Trophoblast cell (in vitro differentiated cells and primary cell): ENCODE measurements around the gene PTPRE.

ENCODE experiments used
- DNase-seq, 2 donors: peaks; one replicate each; pipeline ENCODE4 v3.0.0-alpha.2; 2016
- H2AFZ ChIP-seq: 2 replicates; pipeline ENCODE4 v1.6.1; 2013; ENCODE audit warnings: low read length, moderate library complexity, mild to moderate bottlenecking; ENCODE audit not compliant: insufficient read depth, poor library complexity
- H2AK5ac ChIP-seq: 2 replicates; pipeline ENCODE4 v1.6.1; 2013; ENCODE audit warnings: mild to moderate bottlenecking, low read length
- H2BK120ac ChIP-seq: 2 replicates; pipeline ENCODE4 v1.6.1; 2013; ENCODE audit warnings: low read length, mild to moderate bottlenecking, moderate library complexity; ENCODE audit not compliant: insufficient read depth, poor library complexity
- H2BK12ac ChIP-seq: 2 replicates; pipeline ENCODE4 v1.6.1; 2013; ENCODE audit warnings: mild to moderate bottlenecking, low read length, moderate library complexity
- H2BK5ac ChIP-seq: 2 replicates; pipeline ENCODE4 v1.6.1; 2013; ENCODE audit warnings: low read length, low read depth, moderate library complexity, mild to moderate bottlenecking; ENCODE audit not compliant: poor library complexity
- H3K14ac ChIP-seq: 2 replicates; pipeline ENCODE4 v1.6.1; 2013; ENCODE audit warnings: mild to moderate bottlenecking, low read length
- H3K18ac ChIP-seq: 2 replicates; pipeline ENCODE4 v1.6.1; 2013; ENCODE audit warnings: mild to moderate bottlenecking, low read length
- H3K23ac ChIP-seq: 2 replicates; pipeline ENCODE4 v1.6.1; 2013; ENCODE audit warnings: low read length
- H3K27ac ChIP-seq: 2 replicates; pipeline ENCODE4 v1.5.1; 2013; ENCODE audit warnings: low read depth, mild to moderate bottlenecking, inconsistent platforms, low read length, moderate library complexity
- H3K27me3 ChIP-seq: 2 replicates; pipeline ENCODE4 v1.6.1; 2013; ENCODE audit warnings: inconsistent platforms, mild to moderate bottlenecking, low read length, moderate library complexity; ENCODE audit not compliant: insufficient read depth
- H3K36me3 ChIP-seq, 2 experiments: 1 replicate in 1 of 2; 2 replicates in 1 of 2; pipeline ENCODE4 v1.6.1; 2013; ENCODE audit warnings: low read length in 2 of 2, mild to moderate bottlenecking in 2 of 2, moderate library complexity in 1 of 2; ENCODE audit not compliant: insufficient read depth in 2 of 2, control insufficient read depth in 1 of 2
- H3K4ac ChIP-seq: 2 replicates; pipeline ENCODE4 v1.6.1; 2013; ENCODE audit warnings: low read depth, mild to moderate bottlenecking, low read length, moderate library complexity
- H3K4me1 ChIP-seq, 2 experiments: 1 replicate in 1 of 2; 2 replicates in 1 of 2; pipeline ENCODE4 v1.6.1; 2013; ENCODE audit warnings: low read length in 2 of 2, mild to moderate bottlenecking in 2 of 2, moderate library complexity in 1 of 2; ENCODE audit not compliant: insufficient read depth in 2 of 2, control insufficient read depth in 1 of 2
- H3K4me2 ChIP-seq: 2 replicates; pipeline ENCODE4 v1.6.1; 2013; ENCODE audit warnings: inconsistent platforms, mild to moderate bottlenecking, low read length, moderate library complexity
- H3K4me3 ChIP-seq: 2 replicates; pipeline ENCODE4 v1.5.1; 2013; ENCODE audit warnings: mild to moderate bottlenecking, low read depth, low read length, inconsistent platforms
- H3K79me1 ChIP-seq: one replicate; pipeline ENCODE4 v1.6.1; 2013; ENCODE audit warnings: low read length
- H3K79me2 ChIP-seq: 2 replicates; pipeline ENCODE4 v1.6.1; 2013; ENCODE audit warnings: low read length, mild to moderate bottlenecking; ENCODE audit not compliant: control insufficient read depth, insufficient read depth, poor library complexity
- H3K9ac ChIP-seq: 2 replicates; pipeline ENCODE4 v1.6.1; 2013; ENCODE audit warnings: mild to moderate bottlenecking, low read length
- H3K9me3 ChIP-seq: 2 replicates; pipeline ENCODE4 v1.6.1; 2013; ENCODE audit warnings: low read depth, mild to moderate bottlenecking, control low read depth, inconsistent platforms, low read length; ENCODE audit not compliant: insufficient read depth
- H4K12ac ChIP-seq: 2 replicates; pipeline ENCODE4 v1.6.1; 2013; ENCODE audit warnings: low read depth, mild to moderate bottlenecking, low read length, moderate library complexity
- H4K8ac ChIP-seq: 2 replicates; pipeline ENCODE4 v1.6.1; 2013; ENCODE audit warnings: low read depth, mild to moderate bottlenecking, low read length, moderate library complexity
- H4K91ac ChIP-seq: one replicate; pipeline ENCODE4 v1.6.1; 2013; ENCODE audit warnings: low read depth, mild to moderate bottlenecking, low read length, moderate library complexity
- WGBS: extraction: QIAGEN DNeasy Blood & Tissue Kit; methylation state at CpG from one replicate; pipeline ENCODE4 v1.1.7; 2013; ENCODE audit warnings: missing lambda C conversion rate; ENCODE audit not compliant: insufficient read length, insufficient coverage; ENCODE audit errors: extremely low coverage; 5-methylcytosine and 5-hydroxymethylcytosine counted together

The PTPRE gene

GRCh38 chr10:127887541-127888415 is 19.1 kb upstream of the PTPRE start:
- Histone ChIP-seq H3K23ac (no peak overlapping the region), H3K9ac (no peak overlapping the region), H2BK12ac (no peak overlapping the region), H3K27me3 (no peaks in the 10 kb centered on the region), H3K4me1 (peaks cover 2 to 3% of the 10 kb centered on the region in 2 experiments), H3K4ac (no peak overlapping the region), H3K79me2 (no peaks in the 10 kb centered on the region), H2BK5ac (no peak overlapping the region), H4K12ac (no peak overlapping the region), H3K14ac (no peak overlapping the region), H3K9me3 (peaks cover 1% of the 10 kb centered on the region), H3K36me3 (no peaks in the 10 kb centered on the region), H3K27ac (no peak overlapping the region), H3K4me2 (no peak overlapping the region), H2BK120ac (no peak overlapping the region), H3K18ac (no peak overlapping the region), H3K4me3 (no peak overlapping the region), H2AK5ac (no peak overlapping the region), H4K91ac (no peak overlapping the region), H4K8ac (no peak overlapping the region), H2AFZ (no peak overlapping the region), H3K79me1 (no peaks in the 10 kb centered on the region)
- no CpG with 5 or more reads among the region's 16 CpGs for WGBS
- DNase-seq: no peak

DNA sequence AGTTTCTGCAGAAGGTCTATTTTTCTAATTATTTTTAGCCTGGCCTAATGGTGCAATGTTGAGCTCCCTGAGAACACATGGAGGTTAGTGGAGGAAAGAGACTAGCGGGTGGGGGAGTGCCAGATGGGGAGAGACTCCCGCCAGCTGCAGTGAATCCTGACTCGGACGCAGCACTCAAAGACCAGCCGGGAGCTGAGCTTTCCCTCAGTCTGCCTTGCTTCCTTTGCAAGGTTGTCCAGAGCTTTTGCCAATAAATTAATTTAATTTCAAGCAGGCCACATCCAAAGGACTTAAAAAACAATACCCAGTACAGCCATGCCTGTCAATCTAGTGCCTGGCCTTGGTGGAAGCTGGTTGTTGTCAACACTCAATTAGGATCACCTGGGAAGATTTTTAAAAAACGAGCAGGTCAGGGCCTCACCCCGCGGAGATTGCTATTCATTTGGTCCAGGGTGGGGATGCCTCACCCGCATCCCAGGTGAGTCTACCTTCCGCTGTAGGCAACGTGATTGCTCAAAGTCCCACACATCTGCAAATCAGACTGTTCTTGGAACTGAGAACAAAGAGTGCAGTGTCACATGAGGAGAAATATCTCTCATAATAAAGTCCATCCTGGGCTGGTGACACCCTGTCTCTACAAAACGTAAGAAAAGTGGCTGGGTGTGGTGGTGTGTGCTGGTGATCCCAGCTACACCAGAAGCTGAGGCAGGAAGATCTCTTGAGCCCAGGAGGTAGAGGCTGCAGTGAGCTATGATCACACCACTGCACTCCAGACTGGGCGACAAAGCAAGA is 18.2 kb upstream of the PTPRE start:
- peak in 1 of 2 donors; percentile 32 for DNase-seq
- no peaks in the 10 kb centered on the region for H3K27me3 ChIP-seq
- H2AK5ac ChIP-seq: no peak overlapping the region
- no peak overlapping the region for H2BK5ac ChIP-seq
- no peak overlapping the region for H3K23ac ChIP-seq
- no peak overlapping the region for H3K14ac ChIP-seq
- no peak overlapping the region for H4K12ac ChIP-seq
- H3K36me3 ChIP-seq: no peaks in the 10 kb centered on the region
- H3K4me2 ChIP-seq: no peak overlapping the region
- no CpG with 5 or more reads among the region's 13 CpGs for WGBS
- H4K8ac ChIP-seq: no peak overlapping the region
- H3K79me1 ChIP-seq: no peaks in the 10 kb centered on the region
- no peak overlapping the region for H3K9ac ChIP-seq
- no peak overlapping the region for H4K91ac ChIP-seq
- no peak overlapping the region for H3K4ac ChIP-seq
- no peaks in the 10 kb centered on the region for H3K79me2 ChIP-seq
- H3K18ac ChIP-seq: no peak overlapping the region
- no peak overlapping the region for H2AFZ ChIP-seq
- H3K4me3 ChIP-seq: no peak overlapping the region
- no peak overlapping the region for H2BK120ac ChIP-seq
- no peak overlapping the region for H2BK12ac ChIP-seq
- H3K4me1 ChIP-seq: peaks cover 2 to 3% of the 10 kb centered on the region in 2 experiments
- H3K27ac ChIP-seq: no peak overlapping the region
- H3K9me3 ChIP-seq: peaks cover 1% of the 10 kb centered on the region

GRCh38 chr10:127889605-127890195 is 17.2 kb upstream of the PTPRE start:
- no peak overlapping the region for H3K14ac ChIP-seq
- no peak overlapping the region for H3K27ac ChIP-seq
- H2BK5ac ChIP-seq: no peak overlapping the region
- H3K4me1 ChIP-seq: peaks cover 2 to 3% of the 10 kb centered on the region in 2 experiments
- no peaks in the 10 kb centered on the region for H3K79me1 ChIP-seq
- H3K27me3 ChIP-seq: no peaks in the 10 kb centered on the region
- no peaks in the 10 kb centered on the region for H3K36me3 ChIP-seq
- no peak overlapping the region for H2BK12ac ChIP-seq
- H3K9ac ChIP-seq: no peak overlapping the region
- no peak overlapping the region for H4K12ac ChIP-seq
- H2AK5ac ChIP-seq: no peak overlapping the region
- no CpG with 5 or more reads among the region's 4 CpGs for WGBS
- H2BK120ac ChIP-seq: no peak overlapping the region
- H3K9me3 ChIP-seq: peaks cover 1% of the 10 kb centered on the region
- no peak overlapping the region for H3K4me3 ChIP-seq
- peak in 1 of 2 donors; percentile 60 for DNase-seq
- H2AFZ ChIP-seq: no peak overlapping the region
- no peak overlapping the region for H3K23ac ChIP-seq
- H3K4me2 ChIP-seq: no peak overlapping the region
- no peak overlapping the region for H3K4ac ChIP-seq
- no peaks in the 10 kb centered on the region for H3K79me2 ChIP-seq
- H4K8ac ChIP-seq: no peak overlapping the region
- H4K91ac ChIP-seq: no peak overlapping the region
- H3K18ac ChIP-seq: no peak overlapping the region

- Histone ChIP-seq H2BK12ac (no peak overlapping the region), H3K9me3 (peaks cover 1% of the 10 kb centered on the region), H3K4me2 (no peak overlapping the region), H3K9ac (no peak overlapping the region), H3K4me3 (no peak overlapping the region), H3K4ac (no peak overlapping the region), H3K4me1 (peaks cover 2 to 3% of the 10 kb centered on the region in 2 experiments), H3K79me1 (no peaks in the 10 kb centered on the region), H3K23ac (no peak overlapping the region), H3K27ac (no peak overlapping the region), H3K79me2 (no peaks in the 10 kb centered on the region), H3K14ac (no peak overlapping the region), H4K12ac (no peak overlapping the region), H2AK5ac (no peak overlapping the region), H2BK5ac (no peak overlapping the region), H3K18ac (no peak overlapping the region), H3K36me3 (no peaks in the 10 kb centered on the region), H3K27me3 (no peaks in the 10 kb centered on the region), H4K8ac (no peak overlapping the region), H2AFZ (no peak overlapping the region), H2BK120ac (no peak overlapping the region), H4K91ac (no peak overlapping the region)
- no peak for DNase-seq
- WGBS: no CpG with 5 or more reads among the region's 3 CpGs
Observed at GRCh38 chr10:127890216-127890615, 16.7 kb upstream of the PTPRE start.
